Activated CD4-positive, alpha-beta T cell treated with anti-CD3 and anti-CD28 coated beads, Interleukin-2, Interleukin-6, amounts not matched to agents 100 ng/mL and 50 ng/mL, durations not matched to agents 16 hours and 8 hours (primary cell): ENCODE results near the gene PHAX.
"Not testable (repeated sequence)": the region's sequence is repeated elsewhere in the genome, so short reads cannot be mapped to it uniquely, and the experiment has no call there.

Experiments used
- DNase-seq: peaks from one replicate; pipeline ENCODE4 v3.0.0-alpha.2; 2020

PHAX gene, protein sequence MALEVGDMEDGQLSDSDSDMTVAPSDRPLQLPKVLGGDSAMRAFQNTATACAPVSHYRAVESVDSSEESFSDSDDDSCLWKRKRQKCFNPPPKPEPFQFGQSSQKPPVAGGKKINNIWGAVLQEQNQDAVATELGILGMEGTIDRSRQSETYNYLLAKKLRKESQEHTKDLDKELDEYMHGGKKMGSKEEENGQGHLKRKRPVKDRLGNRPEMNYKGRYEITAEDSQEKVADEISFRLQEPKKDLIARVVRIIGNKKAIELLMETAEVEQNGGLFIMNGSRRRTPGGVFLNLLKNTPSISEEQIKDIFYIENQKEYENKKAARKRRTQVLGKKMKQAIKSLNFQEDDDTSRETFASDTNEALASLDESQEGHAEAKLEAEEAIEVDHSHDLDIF

DNA sequence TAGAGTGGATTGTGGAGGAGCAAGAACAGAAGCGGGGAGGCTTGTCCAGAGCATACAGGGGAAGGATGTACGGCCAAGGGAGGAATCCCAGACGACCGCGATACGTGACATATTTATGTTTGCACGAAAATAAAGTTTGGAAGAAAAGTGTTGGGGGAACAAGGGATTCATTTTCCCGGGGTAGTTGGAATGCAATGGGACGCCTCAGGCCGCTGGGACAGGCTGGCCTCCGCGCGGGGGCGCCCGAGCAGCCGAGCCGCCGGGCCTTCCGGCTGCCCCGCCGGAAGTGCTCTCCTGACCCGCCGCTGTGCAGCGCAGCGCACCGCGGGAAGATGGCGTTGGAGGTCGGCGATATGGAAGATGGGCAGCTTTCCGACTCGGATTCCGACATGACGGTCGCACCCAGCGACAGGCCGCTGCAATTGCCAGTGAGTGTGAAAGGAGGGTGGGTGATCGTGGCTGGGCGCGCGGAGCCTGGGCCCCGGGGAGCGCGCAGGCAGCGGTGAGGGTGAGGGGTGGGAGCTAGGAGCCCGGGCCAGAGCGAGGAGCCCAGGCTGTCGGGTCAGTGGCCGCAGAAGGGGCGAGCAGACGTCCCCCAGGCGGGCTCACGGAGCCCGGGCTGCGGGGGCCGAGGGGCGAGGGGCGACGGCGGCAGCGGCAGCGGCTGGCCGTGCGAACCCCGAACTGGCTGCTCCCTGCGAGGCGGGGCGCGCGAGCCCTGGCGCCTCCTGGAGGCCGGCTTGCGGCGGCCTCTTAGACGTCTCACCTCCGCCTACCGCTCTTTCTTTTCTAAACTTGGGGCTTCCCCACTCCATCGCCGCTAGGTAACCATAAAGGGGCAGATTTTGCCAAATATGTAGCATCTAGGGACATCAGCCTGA lies at the start of gene PHAX:
Gene PHAX, plus strand, starts transcription at position 317 of the 881 bp plus-strand sequence. Its CDS starts 16 bp downstream, at position 333.
- peak; percentile 87 for DNase-seq

DNA sequence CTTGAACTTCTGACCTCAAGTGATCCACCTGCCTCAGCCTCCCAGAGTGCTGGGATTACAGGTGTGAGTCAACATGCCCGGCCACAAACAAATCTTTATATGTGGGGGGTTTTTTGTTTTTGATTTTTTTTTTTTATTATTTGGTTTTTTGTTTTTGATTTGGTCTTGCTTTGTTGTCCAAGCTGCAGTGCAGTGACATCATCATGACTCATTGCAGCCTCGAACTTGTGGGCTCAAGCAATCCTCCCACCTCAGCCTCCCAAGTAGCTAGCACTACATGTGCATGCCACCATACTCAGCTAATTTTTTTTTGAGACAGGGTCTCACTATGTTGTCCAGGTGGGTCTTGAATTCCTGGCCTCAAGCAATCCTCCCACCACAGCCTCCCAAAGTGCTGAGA lies 48.1 kb upstream of the PHAX start:
- no peak for DNase-seq

DNA sequence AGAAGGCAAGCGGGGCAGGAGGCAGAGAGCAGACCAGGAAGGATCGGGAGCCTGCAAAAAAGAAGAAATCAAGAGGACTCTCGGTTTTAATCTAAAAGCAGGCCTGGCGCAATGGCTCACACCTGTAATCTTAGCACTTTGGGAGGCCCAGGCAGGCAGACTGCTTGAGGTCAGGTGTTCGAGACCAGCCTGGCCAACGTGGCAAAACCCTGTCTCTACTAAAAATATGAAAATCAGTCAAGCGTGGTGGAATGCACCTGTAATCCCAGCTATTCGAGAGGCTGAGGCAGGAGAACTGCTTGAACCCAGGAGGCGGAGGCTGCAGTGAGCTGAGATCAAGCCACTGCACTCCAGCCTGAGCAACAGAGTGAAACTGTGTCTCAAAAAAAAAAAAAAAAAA lies 45.6 kb upstream of the PHAX start:
- not testable (repeated sequence) for DNase-seq

DNA sequence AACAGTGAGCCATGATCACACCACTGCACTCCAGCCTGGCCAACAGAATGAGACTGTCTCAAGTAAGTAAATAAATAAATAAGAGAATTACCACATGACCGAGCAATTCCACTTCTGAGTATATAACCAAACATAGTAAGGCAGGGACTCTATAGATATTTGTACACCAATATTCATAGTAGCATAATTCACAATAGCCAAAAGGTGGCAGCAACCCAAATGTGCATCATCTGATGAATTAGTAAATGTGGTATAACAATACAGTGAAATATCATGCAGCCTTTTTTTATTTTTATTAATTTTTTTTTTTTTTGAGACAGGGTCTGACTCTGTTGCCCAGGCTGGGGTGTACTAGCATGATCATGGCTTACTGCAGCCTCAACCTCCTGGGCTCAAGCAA lies 38.8 kb upstream of the PHAX start:
- DNase-seq: no peak

DNA sequence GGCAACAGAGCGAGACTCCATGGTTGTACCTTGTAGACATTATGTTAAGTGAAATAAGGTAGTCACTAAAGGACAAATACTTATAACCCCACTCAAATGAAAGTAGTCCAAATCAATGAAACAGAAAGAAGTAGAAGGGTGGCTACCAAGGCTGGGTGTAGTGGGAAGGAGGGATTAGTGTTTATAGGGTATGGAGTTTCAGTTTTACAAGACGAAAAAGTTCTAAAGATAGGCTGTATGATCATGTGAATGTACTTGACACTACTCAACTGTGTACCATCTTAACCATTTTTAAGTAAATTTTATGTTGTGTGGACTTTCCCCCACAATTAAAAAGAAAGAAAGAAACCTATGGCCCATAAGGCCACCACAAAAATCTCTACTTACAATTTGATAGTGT lies 37.9 kb upstream of the PHAX start:
- DNase-seq: no peak

DNA sequence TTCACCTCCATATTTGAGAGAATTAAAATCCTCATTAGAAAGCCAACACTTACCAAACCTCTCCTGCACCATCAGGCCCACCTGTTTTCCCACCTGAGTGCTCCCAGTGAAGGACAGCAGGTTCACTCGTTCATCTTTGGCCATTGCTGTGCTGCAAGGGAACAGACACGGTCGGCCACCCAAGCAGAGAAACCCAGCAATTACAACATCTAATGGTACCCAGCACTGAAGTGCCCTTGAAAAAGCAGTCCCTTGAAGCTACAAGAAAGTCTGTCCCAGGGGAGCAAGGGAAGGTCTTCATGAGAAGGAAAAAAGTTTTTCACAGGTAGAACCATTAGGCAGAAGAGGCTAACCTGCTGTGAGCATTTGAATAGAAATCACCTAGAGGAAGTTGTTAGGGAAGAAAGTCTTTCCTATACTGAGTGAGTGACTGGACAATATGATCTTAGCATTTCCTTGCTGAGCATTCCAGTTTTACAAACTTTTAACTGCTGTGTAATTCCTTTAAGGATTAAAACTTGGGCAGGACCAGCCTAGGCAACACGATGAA lies 32.5 kb upstream of the PHAX start:
- DNase-seq: no peak

DNA sequence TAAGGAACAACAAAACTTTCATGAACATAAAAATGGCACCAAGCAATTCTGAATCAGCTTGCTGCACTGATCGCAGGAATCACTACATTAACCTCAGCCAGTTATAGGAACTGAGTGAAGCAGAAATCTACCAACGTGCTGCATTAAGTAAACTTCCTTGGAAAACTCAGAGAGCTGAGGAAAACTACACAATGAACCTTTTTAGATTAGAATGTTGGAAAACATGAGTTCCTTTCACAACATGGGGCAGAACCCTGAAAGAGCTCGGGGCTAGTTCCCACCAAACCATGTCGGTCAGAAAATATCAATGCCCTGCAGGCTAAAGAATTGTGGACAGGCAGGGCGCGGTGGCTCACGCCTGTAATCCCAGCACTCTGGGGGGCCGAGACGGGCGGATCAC lies 25.1 kb upstream of the PHAX start:
- DNase-seq: no peak

DNA sequence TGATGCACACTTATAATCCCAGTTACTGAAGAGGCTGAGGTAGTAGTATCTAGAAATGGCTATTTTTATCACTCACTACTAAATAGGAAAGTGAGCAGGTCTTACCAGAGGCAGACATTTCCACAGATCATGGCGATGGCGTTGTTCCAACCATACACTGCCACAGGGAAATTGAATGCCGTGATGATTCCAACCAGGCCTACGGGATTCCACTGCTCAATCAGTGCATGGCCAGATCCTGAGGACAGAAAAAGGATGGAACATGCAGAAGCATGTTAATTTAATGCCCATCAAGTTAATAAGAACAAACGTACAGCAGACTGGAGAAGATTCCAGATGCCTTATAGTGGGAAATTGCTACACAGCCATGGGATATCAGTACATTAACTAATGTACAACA lies 23.8 kb upstream of the PHAX start:
- no peak for DNase-seq

DNA sequence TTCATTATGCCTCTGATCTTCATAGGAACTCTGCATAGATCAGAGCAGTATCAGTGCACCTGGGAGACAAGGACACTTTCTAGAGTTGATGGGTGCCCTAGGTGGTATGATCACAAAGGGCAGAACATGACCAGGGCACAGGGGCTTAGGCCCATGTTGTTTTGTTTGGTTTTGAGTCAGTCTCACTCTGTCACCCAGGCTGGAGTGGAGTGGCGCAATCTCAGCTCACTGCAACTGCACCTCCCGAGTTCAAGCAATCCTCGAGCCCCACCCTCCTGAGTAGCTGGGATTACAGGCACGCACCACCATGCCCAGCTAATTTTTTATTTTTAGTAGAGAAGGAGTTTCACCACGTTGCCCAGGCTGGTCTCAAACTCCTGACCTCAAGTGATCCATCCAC lies 23.3 kb upstream of the PHAX start:
- DNase-seq: no peak

DNA sequence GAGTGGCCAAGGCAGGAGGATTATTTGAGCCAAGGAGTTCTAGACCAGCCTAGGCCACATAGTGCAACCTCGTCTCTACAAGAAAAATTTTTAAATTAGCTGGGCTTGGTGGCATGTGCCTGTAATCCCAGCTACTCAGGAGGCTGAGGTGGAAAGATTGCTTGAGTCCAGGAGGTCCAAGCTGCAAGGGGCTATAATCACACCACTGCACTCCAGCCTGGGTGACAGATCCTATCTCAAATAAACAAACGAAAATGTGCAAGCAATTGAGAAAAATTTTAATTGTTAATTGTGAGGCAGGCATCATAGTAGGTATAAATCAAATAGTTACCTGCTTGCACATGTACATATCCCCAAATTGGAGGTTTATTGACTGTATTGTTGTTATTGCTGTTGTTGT lies 21.0 kb upstream of the PHAX start:
- no peak for DNase-seq

DNA sequence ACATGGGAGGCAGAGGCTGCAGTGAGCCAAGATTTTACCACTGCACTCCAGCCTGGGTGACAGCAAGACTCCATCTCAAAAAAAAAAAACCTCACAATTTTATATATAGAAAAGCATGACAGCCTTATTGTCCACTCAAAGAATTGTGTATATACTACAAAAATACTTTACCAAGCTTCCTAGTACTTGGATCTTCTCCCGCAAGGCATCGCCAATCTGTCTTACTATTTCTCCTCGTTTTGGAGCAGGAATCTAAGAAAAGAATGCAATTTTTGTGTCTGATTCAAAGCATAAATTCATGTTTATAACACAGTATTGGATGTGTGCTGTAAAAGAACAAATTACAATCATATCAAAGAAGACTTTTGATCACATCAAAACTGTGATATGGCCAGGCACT lies 17.0 kb upstream of the PHAX start:
- no peak for DNase-seq

DNA sequence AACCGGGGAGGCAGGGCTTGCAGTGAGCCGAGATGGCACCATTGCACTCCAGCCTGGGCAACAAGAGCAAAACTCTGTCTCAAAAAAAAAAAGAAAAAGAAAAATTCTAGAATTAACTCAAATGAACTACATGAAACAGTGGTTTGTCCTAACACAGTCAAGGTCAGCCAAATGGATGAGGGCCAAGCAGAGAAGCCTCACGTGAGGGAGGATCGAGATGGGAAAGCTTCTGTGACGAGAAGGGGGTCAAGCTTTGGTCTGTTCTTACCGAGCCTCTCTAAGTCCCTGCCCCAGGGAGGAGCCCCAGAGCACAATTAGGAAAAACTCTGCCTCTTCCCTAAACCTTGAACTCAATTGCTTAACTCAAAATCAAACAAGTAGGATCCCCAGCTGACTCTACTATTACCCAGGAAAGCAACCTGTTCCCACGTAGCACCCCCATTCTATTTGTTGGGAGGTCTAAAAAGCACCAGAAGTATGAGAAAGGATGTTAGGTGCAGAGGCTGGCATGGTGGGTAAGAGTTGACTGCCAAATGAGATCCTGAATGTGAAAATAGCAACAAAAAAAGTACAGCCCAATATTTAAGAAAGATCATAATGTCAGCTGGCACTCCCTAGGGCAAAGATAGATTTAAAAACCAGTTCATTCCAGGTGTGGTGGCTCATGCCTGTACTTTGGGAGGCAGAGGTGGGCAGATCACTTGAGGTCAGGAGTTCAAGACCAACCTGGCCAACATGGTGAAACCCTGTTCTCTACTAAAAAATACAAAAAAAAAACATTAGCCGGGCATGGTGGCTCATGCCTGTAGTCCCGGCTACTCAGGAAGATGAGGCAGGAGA lies 13.0 kb upstream of the PHAX start:
- DNase-seq: no peak

DNA sequence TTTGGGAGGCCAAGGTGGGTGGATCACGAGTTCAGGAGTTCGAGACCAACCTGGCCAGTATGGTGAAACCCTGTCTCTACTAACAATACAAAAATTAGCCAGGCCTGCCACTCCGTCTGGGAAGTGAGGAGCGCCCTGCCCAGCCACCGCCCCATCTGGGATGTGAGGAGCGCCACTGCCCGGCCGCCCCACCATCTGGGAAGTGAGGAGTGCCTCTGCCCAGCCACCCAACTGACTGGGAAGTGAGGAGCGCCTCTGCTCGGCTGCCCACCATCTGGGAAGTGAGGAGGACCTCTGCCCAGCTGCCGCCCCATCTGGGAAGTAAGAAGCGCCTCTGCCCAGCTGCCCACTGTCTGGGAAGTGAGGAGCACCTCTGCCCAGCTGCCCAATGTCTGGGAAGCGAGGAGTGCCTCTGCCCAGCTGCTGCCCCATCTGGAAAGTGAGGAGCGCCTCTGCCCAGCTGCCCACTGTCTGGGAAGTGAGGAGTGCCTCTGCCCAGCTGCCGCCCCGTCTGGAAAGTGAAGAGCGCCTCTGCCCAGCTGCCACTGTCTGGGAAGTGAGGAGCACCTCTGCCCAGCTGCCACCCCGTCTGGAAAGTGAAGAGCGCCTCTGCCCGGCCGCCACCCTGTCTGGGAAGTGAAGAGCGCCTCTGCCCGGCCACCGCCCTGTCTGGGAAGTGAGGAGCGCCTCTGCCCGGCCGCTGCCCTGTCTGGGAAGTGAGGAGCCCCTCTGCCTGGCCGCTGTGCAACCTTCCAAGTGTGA lies 11.0 kb upstream of the PHAX start:
- no peak for DNase-seq

DNA sequence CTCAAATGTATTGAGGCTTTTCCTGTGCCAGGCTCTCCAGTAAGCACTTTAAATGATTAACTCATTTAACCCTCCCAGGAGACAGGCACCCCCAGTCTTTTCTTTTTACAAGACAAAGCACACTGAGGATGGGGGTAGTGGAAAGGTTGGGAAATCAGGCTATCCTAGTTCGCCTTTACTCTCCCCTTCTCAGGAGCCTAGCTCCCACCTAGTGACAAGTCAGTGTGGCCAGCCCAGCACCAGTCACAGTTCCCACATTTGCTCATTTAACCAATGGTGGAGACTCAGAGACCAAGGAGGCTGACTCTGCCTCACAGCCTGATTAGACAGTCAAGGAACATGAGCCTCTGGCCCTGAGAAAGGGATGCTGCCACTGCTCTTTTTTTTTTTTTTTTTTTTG lies 9.2 kb upstream of the PHAX start:
- no peak for DNase-seq

DNA sequence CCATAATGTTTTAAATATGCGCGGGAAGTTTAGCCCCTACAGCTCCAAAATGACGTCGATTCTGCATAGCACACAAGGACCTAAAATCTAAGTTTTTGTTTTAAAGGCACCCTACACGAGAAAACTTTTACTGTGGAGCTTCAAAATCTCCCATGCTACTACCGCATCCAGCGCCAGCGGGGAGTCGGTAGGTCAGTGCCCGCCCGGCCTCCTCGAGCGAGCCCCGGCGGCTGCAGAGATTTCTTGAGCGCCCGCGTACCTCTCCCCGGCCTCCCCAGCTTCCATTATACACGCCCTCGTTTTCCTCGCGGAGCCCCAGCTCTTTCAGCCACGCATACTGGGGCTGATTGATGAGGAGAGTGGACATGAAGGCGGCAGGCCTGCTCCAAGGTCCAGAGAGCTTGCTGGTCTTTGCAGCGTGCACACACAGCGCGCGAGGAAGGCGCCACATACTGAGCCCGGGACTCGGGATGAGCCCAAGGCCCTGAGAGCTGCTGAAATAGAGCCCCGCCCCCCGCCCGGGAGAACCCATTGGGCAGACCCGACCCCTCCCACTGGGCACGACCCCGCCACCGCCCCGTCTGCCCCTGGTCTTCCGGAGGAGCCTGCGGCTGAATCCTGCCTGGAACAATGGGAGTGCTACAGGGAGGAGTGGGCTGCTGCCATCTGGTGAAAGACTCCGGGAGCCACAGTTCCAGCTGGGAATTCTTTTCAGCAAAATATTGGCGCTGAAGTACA lies 5.8 kb upstream of the PHAX start, which contains the start of gene ALDH7A1:
Gene ALDH7A1, minus strand, starts transcription at position 472 of the 738 bp plus-strand sequence. Its CDS starts 21 bp downstream, at position 451.
- peak; percentile 52 for DNase-seq

DNA sequence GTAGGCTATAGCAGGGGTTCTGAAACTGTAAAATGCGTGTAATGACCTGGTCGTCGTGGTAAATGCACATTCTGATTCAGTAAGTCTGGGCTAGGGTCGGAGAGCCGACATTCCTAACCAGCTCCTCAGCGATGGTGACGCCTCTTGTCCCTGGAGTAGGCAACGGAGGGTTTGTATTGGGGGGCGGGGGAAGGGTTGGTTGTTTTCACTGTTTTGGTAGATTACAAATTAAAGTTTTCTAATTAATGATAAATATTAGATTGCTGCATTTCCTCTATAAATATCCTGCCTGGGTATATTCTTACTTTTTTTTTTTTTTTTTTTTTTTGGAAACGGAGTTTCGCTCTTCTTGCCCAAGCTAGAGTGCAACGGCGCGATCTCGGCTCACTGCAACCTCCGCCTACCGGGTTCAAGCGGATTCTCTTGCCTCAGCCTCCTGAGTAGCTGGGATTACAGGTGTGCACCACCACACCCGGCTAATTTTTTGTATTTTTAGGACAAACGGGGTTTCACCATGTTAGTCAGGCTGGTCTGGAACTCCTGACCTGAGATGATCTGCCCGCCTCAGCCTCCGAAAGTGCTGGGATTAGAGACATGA lies 5.2 kb upstream of the PHAX start:
- no peak for DNase-seq

DNA sequence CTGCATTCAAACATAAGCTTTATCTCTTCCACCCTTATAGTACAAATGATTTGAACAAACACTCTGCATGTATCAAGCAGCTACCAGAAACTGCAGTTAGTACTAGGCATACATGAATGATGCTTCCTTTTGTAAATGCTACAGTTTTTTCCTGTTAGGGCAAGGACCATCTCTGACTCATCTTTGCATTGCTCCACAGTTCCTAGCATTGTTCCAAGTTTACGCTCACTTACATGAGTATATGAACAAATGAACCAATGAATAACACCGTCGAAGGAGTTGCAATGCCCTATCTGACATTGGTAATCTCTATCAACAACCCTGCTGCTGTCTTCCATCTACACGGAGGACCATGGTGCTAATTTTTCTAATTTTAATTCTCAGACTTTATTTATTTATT lies 3.6 kb upstream of the PHAX start:
- DNase-seq: no peak

DNA sequence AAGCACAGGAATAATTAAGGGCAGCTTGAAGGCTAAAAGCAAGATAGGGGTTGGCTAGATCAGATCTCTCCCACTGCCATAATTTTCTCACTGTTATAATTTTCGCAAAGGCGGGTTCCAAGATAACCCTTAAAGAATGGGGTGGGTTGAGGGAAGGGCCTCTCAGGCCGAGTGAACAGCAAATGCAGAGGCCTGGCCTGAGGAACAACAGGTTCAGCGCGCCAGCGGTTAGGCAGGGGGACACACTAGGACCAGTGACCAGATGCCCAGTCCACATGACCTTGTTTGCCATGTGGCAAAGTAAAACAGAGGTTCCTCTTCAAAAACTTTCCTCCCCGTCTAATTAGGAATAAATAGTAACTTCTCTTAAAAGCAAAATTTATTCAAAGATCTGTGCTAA lies 1.2 kb upstream of the PHAX start:
- no peak for DNase-seq

DNA sequence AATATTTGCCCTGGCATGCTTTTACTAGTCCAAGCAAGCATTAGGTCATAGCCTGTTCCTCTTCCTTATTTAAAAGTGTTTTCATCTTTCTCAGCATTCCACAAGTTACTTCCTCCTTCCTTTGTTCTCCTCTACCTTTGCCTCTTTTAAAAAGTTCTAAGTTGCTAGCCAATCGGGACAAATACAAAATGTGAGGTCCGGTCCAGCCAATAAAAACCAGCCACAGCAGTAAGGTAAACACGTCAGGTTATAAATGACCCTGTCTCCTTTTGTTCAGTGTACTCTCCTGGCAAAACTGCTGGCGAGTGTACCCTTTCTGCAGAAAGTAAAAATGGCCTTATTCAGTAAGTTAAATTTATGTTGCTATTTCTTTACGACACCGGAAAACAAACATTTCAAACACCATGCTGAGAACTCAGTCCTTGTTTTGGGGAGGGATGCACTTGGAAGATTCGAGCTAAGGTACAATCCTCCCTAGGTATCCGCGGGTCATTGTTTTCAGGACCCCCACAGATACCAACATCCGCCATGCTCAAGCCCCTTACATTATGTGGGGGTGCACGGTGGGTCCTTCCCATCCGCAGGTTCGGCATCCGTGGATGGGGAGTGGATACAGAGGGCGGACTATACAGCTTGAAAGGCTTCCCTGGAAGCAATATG lies 646 bp upstream of the PHAX start:
- DNase-seq: not testable (repeated sequence)

DNA sequence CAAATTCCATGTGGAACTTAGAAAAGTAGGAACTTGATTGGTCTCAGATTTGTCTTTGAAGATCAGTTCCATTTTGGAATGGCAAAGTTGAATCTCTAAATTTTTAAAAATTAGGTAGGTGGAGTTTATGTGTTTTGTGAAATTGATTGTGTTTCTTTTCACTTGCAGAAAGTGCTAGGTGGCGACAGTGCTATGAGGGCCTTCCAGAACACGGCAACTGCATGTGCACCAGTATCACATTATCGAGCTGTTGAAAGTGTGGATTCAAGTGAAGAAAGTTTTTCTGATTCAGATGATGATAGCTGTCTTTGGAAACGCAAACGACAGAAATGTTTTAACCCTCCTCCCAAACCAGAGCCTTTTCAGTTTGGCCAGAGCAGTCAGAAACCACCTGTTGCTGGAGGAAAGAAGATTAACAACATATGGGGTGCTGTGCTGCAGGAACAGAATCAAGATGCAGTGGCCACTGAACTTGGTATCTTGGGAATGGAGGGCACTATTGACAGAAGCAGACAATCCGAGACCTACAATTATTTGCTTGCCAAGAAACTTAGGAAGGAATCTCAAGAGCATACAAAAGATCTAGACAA lies 2.8 kb downstream of the PHAX start:
- DNase-seq: no peak
